NCI-H524 treated with DMSO at 0.1 percent for 48 hours (cell line): ENCODE results near the gene EIF3F.

Source experiments
- DNase-seq: peaks from one replicate; lab custom pipeline; 2025; lab: John Stamatoyannopoulos, UW

The EIF3F gene

DNA sequence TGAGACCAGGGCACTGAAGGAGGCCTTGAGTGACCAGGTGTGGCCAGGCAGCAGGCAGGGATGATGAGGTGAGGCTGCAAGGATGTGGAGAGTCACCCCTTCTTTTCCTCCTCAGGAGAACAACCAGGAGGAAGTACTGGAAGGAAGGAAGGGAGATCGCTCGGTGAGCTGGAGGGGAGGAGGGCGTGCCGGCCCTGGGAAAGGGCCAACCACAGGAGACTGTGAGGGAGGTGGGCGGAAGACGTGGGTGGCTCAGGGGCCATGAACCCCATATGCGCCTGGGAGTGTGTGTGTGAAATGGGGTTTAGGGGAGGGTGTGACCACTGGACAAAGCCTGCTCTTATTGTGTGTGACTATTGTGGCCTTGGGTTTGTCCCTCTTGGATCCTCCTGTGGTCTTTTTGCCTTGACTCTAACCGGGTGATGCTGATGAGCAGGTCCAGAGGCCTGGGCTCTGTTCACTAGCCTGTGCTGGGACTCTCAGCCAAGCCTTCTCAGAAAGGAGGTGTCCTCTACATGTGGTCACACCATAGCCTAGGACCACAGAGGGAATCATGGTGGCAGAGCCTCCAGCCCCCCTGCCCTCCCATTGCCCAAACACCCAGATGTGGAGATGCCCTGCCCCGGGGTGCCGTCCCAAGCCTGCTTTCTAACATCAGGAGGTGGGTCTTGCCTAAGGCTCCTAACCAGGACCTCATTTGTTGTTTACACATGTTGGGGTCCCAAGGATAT is 52.6 kb downstream of the EIF3F start:
- DNase-seq: no peak

- DNase-seq: no peak
Measured at GRCh38 chr11:8040261-8040920, 53.3 kb downstream of the EIF3F start.

DNA sequence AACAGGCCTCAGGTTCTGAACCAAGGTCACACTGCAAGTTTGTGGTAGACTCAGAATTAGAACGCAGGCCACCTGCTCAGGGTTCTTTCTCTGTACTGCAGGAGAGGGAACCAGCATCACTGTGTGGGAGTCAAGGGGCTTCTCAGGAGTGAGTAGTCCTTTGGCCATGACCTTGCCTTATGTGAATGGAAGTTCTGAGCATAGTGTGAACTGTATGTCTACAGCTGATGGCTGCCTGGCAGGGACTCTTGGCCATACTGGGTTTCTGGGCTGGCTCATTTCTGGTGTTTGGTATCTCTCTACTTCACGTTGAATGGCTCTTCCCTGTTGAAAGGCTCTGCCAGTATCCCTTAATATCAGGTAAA is 53.8 kb downstream of the EIF3F start:
- DNase-seq: no peak

GRCh38 chr11:8041576-8041975 is 54.4 kb downstream of the EIF3F start:
- no peak for DNase-seq

DNA sequence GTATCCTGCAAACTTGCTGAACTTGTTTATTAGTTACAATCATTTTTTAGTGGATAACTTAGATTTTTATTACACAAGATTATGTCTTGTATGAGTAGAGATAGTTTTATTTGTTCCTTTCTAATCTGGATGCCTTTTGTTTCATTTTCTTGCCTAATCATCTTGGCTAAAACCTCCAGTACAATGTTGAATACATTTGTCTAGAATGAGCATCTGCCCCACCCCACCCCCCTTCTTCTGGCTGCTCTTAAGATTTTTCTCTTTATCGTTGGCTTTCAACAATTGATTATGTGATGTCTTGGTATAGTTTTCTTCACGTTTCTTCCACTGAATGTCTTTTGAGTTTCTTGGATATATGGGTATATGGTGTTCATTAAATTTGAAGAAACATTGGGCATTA is 56.6 kb downstream of the EIF3F start:
- no peak for DNase-seq

- DNase-seq: no peak
Measured at GRCh38 chr11:8045839-8046238, 58.7 kb downstream of the EIF3F start.

DNA sequence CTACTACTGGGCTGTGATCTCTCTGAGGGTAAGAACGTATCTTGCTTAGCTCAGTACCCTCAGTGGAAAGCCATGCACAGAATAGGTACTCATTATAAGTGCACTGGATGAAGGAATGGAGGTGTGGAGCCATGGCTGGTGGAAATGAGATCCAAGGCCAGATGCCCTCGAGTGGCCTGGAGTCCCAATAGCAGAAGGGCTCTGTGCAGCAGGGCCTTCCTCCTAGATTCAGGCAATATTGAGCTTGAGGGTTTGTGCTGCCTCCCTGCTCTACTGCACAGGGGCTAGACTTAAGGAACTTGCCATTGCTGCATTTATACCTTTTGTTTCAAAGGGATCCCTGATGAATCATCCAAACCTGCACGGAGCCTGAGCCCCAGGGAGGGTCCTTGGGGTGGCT is 60.2 kb downstream of the EIF3F start:
- no peak for DNase-seq

- no peak for DNase-seq
Measured at GRCh38 chr11:8049084-8049483, 61.9 kb downstream of the EIF3F start.
